Fibroblast of pulmonary artery (primary cell): ENCODE results near the gene WNT3A.

Experiments used
- DNase-seq: peaks from one replicate; pipeline ENCODE4 v3.0.0-alpha.2; 2010; ENCODE audit warnings: low read depth
- H3K4me3 ChIP-seq: replicated peaks from 2 replicates; pipeline ENCODE4 v1.5.1; 2011; ENCODE audit warnings: low read depth, mild to moderate bottlenecking, control low read depth, low read length, moderate library complexity
- CTCF ChIP-seq: IDR thresholded peaks from 2 replicates; pipeline ENCODE4 v1.5.1; 2011; ENCODE audit warnings: mild to moderate bottlenecking, control low read depth, low read length, inconsistent platforms; ENCODE audit errors: missing control alignments

The WNT3A gene

GRCh38 chr1:228092342-228093049, 85.7 kb downstream of the WNT3A start:
- no peak overlapping the region for H3K4me3 ChIP-seq
- no peak for DNase-seq
- TF ChIP-seq CTCF, result no peak

DNA sequence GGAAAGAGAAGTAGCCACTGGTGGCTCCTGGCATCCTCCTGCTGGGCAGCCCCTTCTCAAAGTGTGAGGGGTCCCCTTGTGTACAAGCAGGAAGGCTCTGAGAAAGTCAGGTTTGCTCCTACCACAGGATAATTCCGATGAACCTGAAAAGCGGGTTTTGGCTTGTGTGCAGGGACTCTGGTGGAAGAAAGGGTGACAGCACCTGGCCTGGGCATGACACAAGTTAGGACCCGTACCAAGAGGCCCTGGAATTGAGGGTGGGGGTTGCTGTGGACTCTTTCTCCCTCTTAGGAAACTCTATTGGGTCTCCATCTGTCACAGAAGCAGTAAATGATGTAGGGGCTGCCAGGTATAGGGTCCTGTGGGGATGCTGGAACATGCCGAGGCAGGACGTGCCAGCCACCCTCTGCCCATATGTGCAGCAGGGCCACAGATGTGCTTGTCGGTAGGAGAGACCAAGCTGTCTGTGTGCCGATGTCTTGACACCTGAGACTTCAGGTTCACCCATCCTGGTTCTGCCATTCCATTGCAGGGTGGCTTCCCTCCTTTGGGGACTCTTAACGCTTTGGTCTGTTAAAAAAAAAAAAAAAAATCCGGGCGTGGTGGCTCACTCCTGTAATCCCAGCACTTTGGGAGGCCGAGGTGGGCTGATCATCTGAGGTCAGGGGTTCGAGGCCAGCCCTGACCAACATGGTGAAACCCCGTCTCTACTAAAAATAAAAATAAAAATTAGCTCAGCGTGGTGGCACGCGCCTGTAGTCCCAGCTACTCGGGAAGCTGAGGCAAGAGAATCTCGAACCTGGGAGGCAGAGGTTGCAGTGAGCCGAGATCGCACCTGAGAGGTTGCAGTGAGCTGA, 86.5 kb downstream of the WNT3A start:
- no peak overlapping the region for H3K4me3 ChIP-seq
- no peak for TF ChIP-seq CTCF
- no peak for DNase-seq

- no peak for DNase-seq
- TF ChIP-seq CTCF, result no peak
- H3K4me3 ChIP-seq, result no peak overlapping the region
Measured at GRCh38 chr1:228094432-228095016, 87.7 kb downstream of the WNT3A start.

DNA sequence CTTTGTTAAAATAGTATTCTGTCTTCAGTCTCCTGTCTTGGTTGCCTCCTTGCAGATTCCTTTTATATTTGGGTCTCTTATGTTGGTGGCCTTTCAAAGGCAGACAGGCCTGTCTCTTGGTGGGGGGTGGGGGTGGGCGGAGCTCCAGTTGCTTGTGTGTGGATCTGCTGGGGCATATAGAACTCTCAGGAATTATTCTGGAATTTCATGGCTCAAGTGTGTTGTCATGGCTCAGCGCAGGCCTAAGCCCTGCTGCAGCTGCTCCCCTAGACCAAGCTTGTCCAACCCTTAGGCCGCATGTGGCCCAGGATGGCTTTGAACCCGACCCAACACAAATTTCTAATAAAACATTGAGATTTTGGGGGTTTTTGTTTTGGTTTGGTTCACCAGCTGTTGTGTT, 88.4 kb downstream of the WNT3A start:
- no peak for DNase-seq
- H3K4me3 ChIP-seq, result no peak overlapping the region
- no peak for TF ChIP-seq CTCF

DNA sequence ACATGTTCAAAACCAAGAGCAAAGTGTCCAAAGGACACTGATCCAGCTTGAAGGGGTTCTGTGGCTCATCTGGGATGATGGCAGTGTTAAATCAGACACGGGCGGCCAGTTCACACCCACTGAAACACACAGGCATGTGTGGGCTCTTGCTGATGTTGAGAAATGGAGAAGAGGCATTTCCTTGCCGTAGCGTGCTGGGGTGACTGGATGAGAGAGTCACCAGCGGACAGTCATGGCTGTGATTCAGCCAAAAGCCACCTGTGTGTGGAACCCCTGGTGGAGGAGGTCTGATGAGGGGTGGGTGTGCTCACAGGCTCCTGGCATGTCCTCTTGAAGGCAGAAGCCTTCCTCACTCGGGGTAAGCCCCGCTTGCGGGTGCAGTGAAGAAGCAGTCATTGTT, 89.1 kb downstream of the WNT3A start:
- no peak for DNase-seq
- no peak for TF ChIP-seq CTCF
- H3K4me3 ChIP-seq, result no peak overlapping the region

- no peak for TF ChIP-seq CTCF
- no peak for DNase-seq
- H3K4me3 ChIP-seq, result no peak overlapping the region
Measured at GRCh38 chr1:228096416-228097332, 89.9 kb downstream of the WNT3A start.
